Bronchial epithelial cell (primary cell): ENCODE measurements around the gene ACBD4. TPM values are rescaled to one million over a fixed set of nuclear protein-coding genes. Genes with fewer than 3 reads are reported as not detected.

Source experiments
- DNase-seq: peaks from one replicate; pipeline ENCODE4 v3.0.0-alpha.2; 2010; ENCODE audit warnings: low read depth
- FAIRE-seq: peaks from 2 replicates; lab custom pipeline; 2011; peaks lifted over from hg19 to GRCh38; lab: Jason Lieb, UNC
- H3K27me3 ChIP-seq: 2 replicates; pipeline ENCODE4 v1.5.1; 2011; ENCODE audit warnings: low read length; ENCODE audit not compliant: control insufficient read depth, insufficient read depth
- H3K36me3 ChIP-seq: 2 replicates; pipeline ENCODE4 v1.5.1; 2011; ENCODE audit warnings: low read length; ENCODE audit not compliant: control insufficient read depth, insufficient read depth
- H3K4me3 ChIP-seq: 2 replicates; pipeline ENCODE4 v1.5.1; 2011; ENCODE audit warnings: mild to moderate bottlenecking, low read depth, low read length, control low read depth
- CTCF ChIP-seq: IDR thresholded peaks from 2 replicates; pipeline ENCODE4 v1.5.1; 2011; ENCODE audit warnings: mild to moderate bottlenecking, moderate library complexity, low read length, control low read depth, inconsistent platforms; ENCODE audit not compliant: insufficient read depth, severe bottlenecking
- total RNA-seq: library from RNA; depleted of rRNA; stranded (reverse); fragments of >200 nt; gene quantifications from 2 replicates; pipeline ENCODE4 v1.2.1, GENCODE V29; 2014

ACBD4 gene
- total RNA-seq, 1 donor from 2014 or later, result 6.1 TPM

- no peak for DNase-seq
- Histone ChIP-seq H3K4me3 (no peak overlapping the region), H3K36me3 (peaks cover 17% of the 10 kb centered on the region), H3K27me3 (no peaks in the 10 kb centered on the region)
- TF ChIP-seq CTCF, result no peak
- FAIRE-seq, result no peak
These were observed 16.8 kb upstream of the ACBD4 start for GRCh38 chr17:45118691-45119090.

- TF ChIP-seq CTCF, result no peak
- DNase-seq (no peak), FAIRE-seq (no peak)
- H3K36me3 ChIP-seq, result peaks cover 12% of the 10 kb centered on the region
- no peaks in the 10 kb centered on the region for H3K27me3 ChIP-seq
- no peak overlapping the region for H3K4me3 ChIP-seq
These were observed 15.5 kb upstream of the ACBD4 start for GRCh38 chr17:45119964-45120363.

GRCh38 chr17:45120558-45120957, 14.9 kb upstream of the ACBD4 start:
- FAIRE-seq (no peak), DNase-seq (no peak)
- TF ChIP-seq CTCF, result no peak
- Histone ChIP-seq H3K36me3 (peaks cover 10% of the 10 kb centered on the region), H3K27me3 (no peaks in the 10 kb centered on the region), H3K4me3 (no peak overlapping the region)

- no peak for FAIRE-seq
- DNase-seq, result no peak
- Histone ChIP-seq H3K4me3 (no peak overlapping the region), H3K27me3 (no peaks in the 10 kb centered on the region), H3K36me3 (peaks cover 9% of the 10 kb centered on the region)
- no peak for TF ChIP-seq CTCF
These were observed 14.4 kb upstream of the ACBD4 start for GRCh38 chr17:45121055-45121454.

GRCh38 chr17:45123076-45123770, 12.3 kb upstream of the ACBD4 start:
- TF ChIP-seq CTCF, result no peak
- FAIRE-seq (no peak), DNase-seq (no peak)
- peaks cover 2% of the 10 kb centered on the region for H3K36me3 ChIP-seq
- no peaks in the 10 kb centered on the region for H3K27me3 ChIP-seq
- H3K4me3 ChIP-seq, result no peak overlapping the region
